AG09319 (cell line): ENCODE results near the gene CR1L.

Source experiments
- DNase-seq: peaks from one replicate; pipeline ENCODE4 v3.0.0-alpha.2; 2010; ENCODE audit warnings: low read depth; ENCODE audit errors: extremely low read depth
- TF ChIP-seq, protein P1 (sequence below): IDR thresholded peaks from 2 replicates; pipeline ENCODE4 v1.5.1; 2011; ENCODE audit warnings: low read depth, mild to moderate bottlenecking, inconsistent platforms, low read length, moderate library complexity

CR1L gene

DNA sequence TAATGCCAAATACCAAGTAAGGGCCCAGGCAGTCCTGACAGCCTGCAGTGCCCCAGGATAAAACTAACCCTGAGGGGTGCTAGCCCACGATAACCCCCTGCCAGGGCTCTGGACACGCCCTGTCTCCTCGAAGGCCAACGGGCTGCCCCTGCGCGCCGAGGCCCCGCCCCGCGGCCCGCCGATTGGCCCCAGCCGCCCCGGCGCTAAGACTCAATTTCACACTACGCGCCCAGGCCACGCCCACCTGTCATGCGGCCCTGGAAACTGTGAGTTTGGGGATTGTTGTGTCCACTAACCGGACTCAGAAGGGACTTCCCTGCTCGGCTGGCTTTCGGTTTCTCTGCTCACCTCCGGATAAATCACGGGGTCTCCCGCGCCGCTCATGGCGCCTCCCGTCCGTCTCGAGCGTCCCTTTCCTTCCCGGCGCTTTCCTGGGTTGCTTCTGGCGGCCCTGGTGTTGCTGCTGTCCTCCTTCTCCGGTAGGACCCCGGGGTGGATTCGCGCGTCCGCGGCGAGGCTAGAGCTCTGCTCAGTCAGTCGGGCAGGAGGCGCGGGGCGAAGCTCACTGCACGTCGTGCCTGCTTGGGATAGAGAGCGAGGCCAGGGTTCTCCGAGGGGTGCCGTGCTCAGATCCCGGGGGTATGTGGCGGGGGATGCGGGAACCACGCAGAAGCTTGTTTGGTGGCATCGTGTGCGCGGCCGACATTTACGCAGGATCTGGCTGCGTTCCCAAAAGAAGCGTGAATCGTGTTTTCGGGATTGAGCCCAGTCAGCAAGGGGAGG is at the start of gene CR1L:
Gene CR1L (plus strand): TSS at position 282 of the 783 bp plus-strand sequence. CDS start 101 bp downstream, at position 383.
- DNase-seq = no peak
- TF ChIP-seq, protein P1, sequence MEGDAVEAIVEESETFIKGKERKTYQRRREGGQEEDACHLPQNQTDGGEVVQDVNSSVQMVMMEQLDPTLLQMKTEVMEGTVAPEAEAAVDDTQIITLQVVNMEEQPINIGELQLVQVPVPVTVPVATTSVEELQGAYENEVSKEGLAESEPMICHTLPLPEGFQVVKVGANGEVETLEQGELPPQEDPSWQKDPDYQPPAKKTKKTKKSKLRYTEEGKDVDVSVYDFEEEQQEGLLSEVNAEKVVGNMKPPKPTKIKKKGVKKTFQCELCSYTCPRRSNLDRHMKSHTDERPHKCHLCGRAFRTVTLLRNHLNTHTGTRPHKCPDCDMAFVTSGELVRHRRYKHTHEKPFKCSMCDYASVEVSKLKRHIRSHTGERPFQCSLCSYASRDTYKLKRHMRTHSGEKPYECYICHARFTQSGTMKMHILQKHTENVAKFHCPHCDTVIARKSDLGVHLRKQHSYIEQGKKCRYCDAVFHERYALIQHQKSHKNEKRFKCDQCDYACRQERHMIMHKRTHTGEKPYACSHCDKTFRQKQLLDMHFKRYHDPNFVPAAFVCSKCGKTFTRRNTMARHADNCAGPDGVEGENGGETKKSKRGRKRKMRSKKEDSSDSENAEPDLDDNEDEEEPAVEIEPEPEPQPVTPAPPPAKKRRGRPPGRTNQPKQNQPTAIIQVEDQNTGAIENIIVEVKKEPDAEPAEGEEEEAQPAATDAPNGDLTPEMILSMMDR = no peak

DNA sequence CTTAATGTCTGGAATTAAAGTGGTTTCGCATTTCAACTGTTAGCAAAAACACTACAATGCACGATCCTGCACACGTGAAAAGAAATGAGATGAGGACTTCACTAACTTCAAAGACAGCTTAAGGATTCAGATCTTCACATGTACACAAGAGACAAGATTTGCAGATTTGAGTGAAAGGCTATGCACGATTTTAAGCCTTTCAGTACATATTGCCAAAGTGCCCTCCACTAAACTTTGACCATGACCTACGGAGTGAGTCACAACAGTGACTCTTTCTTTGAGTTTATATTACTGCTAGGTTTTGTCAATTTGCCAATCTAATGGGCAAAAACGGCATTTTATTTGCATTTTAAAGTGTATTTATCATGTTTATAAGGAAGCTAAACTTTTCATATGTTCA is 41.2 kb upstream of the CR1L start:
- TF ChIP-seq, protein P1 = no peak
- no peak for DNase-seq

DNA sequence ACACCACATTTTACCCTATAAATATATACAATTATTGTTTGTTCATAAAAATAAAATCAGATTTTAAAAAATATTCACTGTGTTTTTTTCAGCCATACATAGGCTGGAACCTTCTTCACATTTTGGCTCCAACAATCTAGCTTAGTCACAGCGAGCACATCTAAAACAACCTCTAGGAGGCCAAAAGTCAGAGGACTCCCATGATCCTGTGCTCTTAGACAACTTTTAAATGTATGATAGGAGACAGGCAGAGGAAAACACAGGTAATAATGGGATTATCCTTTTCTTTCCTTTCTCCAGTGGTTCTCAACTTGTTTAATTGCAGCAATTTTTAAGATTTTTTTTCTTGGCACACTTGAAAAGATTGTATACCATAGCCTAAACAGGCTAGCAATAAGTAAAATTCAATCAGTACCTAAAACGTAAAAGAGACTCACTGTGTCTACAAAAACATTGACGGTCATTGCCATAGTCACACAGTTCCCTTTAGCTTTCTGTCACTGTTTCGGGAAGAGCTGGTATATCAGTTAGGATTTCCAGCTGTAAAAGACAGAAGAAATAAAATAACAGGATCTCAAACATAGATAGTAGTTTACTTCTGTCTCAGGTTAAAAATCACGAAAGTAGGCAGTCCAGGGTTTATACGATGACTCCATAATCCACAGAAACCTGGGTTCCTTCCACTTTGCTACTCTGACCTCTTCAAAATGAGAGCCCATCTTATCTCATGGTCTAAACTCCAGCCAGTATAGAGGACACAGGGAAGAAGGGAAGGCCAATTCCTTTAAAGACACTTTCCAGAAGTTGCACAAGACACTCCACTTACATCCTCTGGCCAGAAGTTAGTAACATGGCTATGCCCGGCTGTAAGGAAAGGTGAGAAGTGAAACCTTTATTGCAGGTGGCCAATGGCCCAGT is 39.2 kb upstream of the CR1L start:
- DNase-seq = no peak
- TF ChIP-seq, protein P1 = no peak

DNA sequence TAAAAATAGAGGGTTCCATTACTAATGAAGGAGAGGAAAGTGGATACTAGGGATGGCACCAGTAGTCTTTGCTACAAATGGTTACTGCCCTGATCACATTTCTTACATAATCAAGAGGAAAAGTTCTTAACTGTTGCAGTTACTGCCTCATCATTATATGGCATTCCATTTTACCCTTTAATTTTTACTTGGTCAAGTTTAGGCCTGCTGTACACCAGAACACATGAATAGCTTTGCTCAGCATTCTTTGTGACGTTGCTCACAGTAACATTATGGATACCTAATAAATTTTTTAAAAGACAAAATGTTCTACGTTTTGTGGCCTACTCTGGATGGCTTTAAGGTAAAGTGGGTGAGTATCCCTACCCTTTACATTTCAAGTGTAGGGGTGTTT is 38.6 kb upstream of the CR1L start:
- TF ChIP-seq, protein P1 = no peak
- DNase-seq = no peak

DNA sequence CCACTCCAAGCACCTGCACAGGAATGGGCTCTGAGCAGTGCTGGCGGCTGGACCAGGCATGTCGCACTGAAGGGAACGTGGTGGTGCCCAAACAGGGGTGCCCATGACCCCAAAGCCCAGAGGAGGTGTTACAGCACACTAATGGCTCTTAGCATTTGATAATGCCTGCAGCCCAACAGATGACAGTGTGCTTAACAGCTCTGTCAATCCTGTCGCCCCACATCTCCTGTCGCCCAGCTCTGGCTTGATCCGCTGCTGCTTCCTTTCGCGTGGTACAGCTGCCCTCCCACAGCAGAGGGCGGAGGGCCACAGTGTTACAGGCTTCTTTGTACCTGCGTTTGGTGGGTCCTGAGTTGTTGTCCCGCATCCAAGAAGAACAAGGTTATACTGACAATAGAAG is 32.2 kb upstream of the CR1L start:
- TF ChIP-seq, protein P1 = no peak
- no peak for DNase-seq

DNA sequence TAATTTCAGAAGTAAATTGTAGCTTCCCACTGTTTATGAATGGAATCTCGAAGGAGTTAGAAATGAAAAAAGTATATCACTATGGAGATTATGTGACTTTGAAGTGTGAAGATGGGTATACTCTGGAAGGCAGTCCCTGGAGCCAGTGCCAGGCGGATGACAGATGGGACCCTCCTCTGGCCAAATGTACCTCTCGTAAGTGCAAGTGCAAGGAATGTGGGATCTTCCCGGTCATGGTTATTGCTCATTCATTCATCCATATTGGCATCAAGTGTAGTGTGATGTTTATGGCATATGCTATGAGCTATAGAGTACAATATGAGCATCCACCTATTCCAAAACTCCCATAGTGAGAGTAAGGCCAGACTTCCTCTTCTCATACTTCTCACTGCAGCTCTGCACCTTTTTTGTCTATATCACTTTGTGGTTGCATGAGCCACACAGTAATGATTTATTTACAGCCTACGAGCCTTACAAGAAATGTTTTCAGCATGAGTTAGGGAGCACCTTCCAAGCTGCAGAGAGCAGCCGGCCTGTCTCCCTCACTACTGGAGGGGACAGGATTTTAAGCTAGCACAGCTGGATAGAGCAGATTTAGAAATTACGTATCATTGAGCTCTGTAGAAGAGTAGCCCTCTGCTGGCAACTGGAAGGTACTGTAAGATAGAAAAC is 24.9 kb upstream of the CR1L start:
- TF ChIP-seq, protein P1 = peak; percentile 79

More for the DNA sequence above, 24.9 kb upstream of the CR1L start:
- no peak for DNase-seq
